GM21619 (cell line): ENCODE data around the gene SMCHD1.
A peak's percentile ranks its signal among the peaks of the same experiment; 100 is the strongest.
"Not testable (repeated sequence)": the region's sequence is repeated elsewhere in the genome, so short reads cannot be mapped to it uniquely, and the experiment has no call there.

Experiments
- ATAC-seq: cut with Tn5 transposase; IDR thresholded peaks from one replicate; pipeline ENCODE4 v1.9.1; 2021; ENCODE audit not compliant: unreplicated experiment

SMCHD1 gene

GRCh38 chr18:2656981-2657512, 1.5 kb downstream of the SMCHD1 start:
- no peak for ATAC-seq

GRCh38 chr18:2657788-2658458, 2.4 kb downstream of the SMCHD1 start:
- no peak for ATAC-seq

DNA sequence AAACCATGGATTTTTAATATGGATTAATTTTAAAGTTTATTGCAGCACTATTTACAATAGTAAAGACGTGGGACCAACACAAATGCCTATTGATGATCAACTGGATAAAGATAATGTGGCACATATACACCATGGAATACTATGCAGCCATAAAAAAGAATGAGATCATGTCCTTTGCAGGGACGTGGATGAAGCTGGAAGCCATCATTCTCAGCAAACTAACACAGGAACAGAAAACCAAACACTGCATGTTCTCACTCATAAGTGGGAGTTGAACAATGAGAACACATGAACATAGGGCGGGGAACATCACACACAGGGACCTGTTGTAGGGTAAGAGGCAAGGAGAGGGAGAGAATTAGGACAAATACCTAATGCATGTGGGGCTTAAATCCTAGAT, 5.3 kb downstream of the SMCHD1 start:
- ATAC-seq: not testable (repeated sequence)

- ATAC-seq: not testable (repeated sequence)
Observed at GRCh38 chr18:2662288-2662687, 6.8 kb downstream of the SMCHD1 start.

GRCh38 chr18:2662990-2663389, 7.5 kb downstream of the SMCHD1 start:
- no peak for ATAC-seq

DNA sequence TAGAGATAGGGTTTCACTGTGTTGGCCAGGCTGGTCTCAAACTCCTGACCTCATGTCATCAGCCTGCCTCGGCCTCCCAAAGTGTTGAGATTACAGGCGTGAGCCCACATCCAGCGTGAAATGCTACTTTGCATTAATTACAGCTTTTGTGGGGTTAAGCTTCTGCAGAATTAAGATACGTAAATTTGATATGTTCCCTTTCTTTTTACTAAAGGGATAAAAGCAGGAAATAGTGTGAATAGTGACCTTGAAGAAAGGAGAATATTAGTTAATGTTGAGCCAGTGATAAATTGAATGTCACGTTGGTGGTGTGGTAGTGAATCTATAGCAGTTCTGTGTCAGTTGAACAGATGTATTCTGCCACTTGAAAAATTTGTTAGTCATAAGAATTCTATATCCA, 16.9 kb downstream of the SMCHD1 start:
- no peak for ATAC-seq

DNA sequence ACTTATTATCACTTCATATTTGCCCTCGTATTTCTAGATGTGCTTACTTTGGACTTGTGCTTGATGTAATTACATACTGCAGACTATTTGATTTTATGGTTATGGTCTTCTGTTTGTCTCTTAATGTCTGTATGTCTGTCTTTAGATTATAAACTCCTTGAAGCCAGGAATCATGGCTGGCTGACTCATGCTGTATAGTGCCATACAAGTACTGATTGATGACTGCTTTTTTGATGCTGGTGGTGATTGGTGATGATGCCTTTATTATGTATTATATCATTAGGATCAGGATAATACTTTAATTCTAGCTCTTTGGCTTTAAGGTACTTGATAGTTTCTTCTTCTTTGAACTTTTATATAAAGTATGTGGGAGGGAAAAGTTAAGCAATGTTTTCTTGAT, 17.3 kb downstream of the SMCHD1 start:
- ATAC-seq: no peak

DNA sequence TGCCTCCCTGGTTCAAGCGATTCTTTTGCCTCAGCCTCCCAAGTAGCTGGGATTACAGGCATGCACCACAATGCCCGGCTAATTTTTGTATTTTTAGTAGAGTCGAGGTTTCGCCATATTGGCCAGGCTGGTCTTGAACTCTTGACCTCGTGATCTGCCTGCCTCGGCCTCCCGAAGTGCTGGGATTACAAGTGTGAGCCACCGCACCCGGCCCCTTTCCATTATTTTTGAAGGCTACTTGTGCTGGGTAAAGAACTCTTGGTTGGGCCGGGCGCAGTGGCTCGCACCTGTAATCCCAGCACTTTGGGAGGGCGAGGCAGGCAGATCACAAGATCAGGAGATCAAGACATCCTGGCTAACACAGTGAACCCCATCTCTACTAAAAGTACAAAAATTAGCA, 23.4 kb downstream of the SMCHD1 start:
- ATAC-seq: not testable (repeated sequence)

- no peak for ATAC-seq
Observed at GRCh38 chr18:2680216-2680792, 24.8 kb downstream of the SMCHD1 start.

DNA sequence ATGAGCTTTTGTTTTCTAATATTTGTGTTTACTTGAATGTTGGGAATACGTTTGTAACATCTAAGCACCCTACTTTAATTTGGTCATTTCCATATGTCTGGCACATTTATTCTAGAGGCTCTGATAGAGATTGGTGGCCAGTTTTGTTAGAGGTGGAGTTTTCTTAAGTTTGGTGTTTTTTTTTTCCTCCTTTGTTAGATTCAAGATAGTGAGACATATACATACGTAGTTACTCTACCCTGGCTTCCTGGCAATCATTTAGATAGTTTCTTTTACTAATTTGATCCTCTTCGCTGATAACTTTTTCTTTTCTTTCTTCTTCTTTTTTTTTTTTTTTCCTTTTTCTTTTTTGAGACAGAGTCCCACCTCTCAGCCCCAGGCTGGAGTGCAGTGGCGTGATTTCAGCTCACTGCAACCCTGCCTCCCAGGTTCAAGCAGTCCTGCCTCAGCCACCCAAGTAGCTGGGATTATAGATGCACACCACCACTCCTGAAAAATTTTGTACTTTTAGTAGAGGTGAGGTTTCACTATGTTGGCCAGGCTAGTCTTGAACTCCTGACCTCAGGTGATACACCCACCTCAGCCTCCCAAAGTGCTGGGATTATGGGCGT, 26.6 kb downstream of the SMCHD1 start:
- ATAC-seq: no peak

GRCh38 chr18:2683055-2683454, 27.5 kb downstream of the SMCHD1 start:
- no peak for ATAC-seq

DNA sequence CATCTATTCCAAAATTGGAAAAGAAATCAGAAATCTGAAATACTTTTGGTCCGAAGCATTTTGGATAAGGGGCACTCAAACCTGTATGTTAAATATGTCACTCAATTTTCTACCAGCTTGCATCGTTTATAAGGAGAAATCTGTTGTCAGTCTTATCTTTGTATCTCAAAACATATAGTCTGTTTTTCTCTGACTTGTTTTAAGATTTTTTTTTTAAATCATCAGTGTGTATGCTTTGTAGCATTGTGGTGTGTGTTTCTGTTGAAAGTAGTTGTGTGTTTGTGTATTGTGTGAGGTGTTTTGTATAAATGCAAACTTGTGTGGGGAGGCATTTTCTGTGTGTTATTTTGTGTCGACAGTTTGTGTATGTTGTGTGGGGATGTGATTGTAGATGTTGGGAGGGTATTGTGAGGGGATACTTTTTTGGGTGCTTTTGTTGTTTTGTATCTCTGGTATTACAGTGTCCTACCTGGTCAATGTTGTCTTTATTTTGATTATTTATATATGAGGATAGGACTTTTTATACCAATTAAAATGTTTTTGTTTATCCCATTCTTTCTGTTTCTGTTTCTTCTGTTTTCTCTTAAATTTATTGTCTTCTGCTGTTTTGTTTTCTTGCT, 30.9 kb downstream of the SMCHD1 start:
- no peak for ATAC-seq

DNA sequence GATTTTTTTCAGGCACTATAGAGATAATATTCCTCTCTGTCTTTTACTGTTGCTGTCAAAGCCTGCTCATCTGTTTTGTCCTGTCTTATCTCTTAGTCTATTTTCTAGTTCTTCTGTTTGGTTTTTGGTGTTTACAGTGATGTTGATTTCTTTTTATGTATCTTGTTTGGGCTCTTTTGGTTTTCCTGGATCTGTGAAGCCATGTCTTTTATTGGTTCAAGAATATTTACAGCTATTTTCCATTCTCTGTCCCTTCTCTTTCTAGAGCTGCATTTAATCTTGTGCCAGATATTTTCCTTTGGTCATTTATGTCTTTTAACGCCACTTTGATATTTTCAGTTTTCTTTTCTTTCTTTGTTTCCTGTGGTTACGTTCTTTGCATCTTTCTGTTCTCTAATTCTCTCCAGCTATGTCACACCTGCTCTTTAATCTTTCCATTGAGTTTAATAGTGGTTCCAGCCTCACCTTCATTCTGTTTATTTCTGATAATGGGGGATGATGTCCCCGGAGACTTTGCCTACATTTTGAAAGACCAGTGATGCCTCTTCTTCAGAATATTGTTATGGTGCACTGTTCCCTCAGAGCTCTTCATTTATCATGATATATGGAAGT, 32.0 kb downstream of the SMCHD1 start:
- peak; percentile 67 for ATAC-seq

GRCh38 chr18:2692508-2692907, 37.0 kb downstream of the SMCHD1 start:
- no peak for ATAC-seq

- no peak for ATAC-seq
Observed at GRCh38 chr18:2697184-2697583, 41.7 kb downstream of the SMCHD1 start.

DNA sequence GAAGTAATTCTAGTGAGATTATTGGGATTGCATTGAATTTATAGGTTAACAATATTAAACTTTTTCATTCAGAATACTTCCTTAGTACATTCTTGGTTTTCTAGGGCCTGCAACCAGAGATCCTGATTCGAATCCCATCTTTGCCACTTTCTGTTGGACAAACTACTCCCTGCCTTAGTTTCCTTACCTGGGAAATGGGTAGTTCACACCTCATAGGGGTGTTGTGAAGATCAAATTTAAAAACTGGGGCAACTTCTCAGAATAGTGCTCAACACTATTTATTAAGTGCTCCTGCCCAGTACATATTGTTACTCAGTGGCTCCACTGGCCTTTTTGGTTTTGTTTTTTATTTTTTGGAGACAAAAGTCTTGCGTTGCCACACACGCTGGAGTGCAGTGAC, 43.5 kb downstream of the SMCHD1 start:
- no peak for ATAC-seq

GRCh38 chr18:2704541-2704940, 49.0 kb downstream of the SMCHD1 start:
- ATAC-seq: no peak

DNA sequence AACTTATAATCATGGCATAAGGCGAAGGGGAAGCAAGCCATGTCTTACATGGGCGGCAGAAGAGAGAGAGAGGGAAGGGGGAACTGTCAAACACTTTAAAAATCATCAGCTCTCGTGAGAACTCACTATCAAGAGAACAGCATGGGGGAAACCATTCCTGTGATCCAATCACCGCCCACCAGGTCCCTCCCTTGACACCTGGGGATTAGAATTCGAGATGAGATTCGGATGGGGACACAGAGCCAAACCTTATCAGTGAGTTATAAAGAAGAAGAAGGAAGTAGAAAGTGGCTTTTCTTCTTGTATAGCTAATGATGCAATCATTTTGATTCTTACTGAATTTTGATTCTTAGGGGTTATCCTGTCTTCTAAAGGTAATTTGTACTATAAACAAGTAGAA, 51.4 kb downstream of the SMCHD1 start:
- ATAC-seq: no peak

DNA sequence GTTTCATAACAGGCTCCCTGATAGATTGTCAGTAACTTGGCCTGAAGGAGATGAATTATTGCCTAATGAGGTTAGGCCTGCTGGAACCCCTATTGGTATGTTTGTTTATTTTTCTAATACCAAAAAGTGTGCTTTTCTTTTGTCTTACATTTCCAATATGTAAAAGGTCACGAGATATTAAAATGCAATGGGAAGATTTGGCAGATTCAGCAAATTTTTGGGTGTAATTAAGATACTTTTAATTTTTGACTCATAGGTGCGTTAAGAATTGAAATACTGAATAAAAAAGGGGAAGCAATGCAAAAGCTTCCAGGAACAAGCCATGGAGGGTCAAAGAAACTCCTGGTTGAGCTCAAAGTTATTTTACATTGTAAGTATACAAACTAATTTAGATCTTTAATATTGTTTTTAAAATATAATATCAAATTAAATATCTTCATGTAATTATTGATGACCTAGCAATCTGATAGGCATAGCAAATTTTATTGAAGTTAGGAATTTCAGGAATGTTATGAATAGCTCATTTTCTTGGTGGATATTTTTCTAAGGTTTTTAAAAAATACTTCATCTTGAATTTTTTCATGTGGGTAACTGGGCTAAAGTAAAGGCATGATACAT, 52.1 kb downstream of the SMCHD1 start:
- no peak for ATAC-seq

DNA sequence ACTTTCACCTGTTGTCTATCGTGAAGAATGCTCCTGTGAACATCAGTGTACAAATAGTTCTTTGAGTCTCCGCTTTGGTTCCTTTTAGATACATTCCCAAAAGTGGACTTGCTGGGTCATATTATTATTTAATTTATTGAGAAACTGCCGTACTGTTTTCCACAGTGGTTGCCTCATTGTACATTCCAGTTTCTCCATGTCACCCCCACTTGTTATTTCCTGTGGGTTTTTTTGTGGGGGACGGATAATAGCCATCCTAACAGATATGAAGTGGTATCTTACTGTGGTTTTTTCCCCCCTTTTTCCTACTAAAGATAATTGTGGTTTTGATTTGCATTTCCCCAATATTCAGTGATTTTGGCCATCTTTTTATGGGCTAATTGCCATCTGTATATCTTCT, 53.8 kb downstream of the SMCHD1 start:
- no peak for ATAC-seq

DNA sequence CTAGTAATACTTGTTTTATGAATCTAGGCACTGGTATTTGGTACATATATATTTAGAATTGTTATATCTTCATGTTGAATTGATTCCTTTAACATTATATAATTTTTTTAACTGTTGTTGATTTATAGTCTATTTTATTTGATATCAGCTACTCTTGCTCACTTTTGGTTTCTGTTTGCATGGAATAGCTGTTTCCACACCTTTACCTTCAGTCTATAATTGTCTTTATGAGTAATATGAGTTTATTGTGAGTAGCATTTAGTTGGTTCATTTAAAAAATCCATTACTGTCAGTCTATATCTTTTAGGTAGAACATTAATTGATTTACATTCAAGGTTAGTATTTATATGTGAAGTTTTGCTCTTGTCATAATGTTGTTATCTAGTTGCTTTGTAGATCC, 58.6 kb downstream of the SMCHD1 start:
- ATAC-seq: no peak
